Caco-2 (cell line): ENCODE results near the gene MPPED1. TPM values are rescaled to one million over a fixed set of nuclear protein-coding genes. Genes with fewer than 3 reads are reported as not detected.

ENCODE experiments used
- BruUV-seq: library from RNA; stranded (reverse); fragments of 400-500 nt; replicated peaks from 2 replicates; lab custom pipeline; 2021; lab: Mats Ljungman, UMichigan
- CTCF ChIA-PET: fragments of 300-600 bp; sonication (Branson Sonifier 250); formaldehyde crosslinking; loops from one replicate; lab custom pipeline; 2022; ENCODE audit warnings: antibody characterized with exemption; lab: Charles Lee
- POLR2A ChIA-PET: fragments of 300-600 bp; sonication (Branson Sonifier 250); formaldehyde crosslinking; loops from one replicate; lab custom pipeline; 2022; ENCODE audit warnings: antibody characterized with exemption; lab: Charles Lee
- DNase-seq, 2 experiments: peaks; one replicate each; pipeline versions ENCODE4 v3.0.0 to v3.0.0-alpha.2; 2020 to 2022
- H3K27me3 ChIP-seq: replicated peaks from 2 replicates; pipeline ENCODE4 v1.6.0; 2011; ENCODE audit warnings: low read length; ENCODE audit not compliant: control insufficient read depth, insufficient read depth
- H3K36me3 ChIP-seq: 2 replicates; pipeline ENCODE4 v1.5.1; 2011; ENCODE audit warnings: low read length; ENCODE audit not compliant: control insufficient read depth, insufficient read depth
- H3K4me1 ChIP-seq: fragments of 250-450 bp; sonication (Bioruptor Pico); 2 replicates; pipeline ENCODE4 v1.5.1; 2020; ENCODE audit warnings: mild to moderate bottlenecking
- H3K4me3 ChIP-seq: 2 replicates; pipeline ENCODE4 v1.5.1; 2011; ENCODE audit warnings: low read depth, mild to moderate bottlenecking, control low read depth, low read length
- H3K9me3 ChIP-seq: fragments of 250-450 bp; sonication (Bioruptor Pico); 2 replicates; pipeline ENCODE4 v1.5.1; 2020; ENCODE audit warnings: mild to moderate bottlenecking, moderate library complexity
- H3K27ac Mint-ChIP-seq: one replicate; pipeline ENCODE4 v1.8.0; 2022; ENCODE audit warnings: mixed read lengths; ENCODE audit not compliant: unreplicated experiment
- H3K27me3 Mint-ChIP-seq: one replicate; pipeline ENCODE4 v1.8.0; 2022; ENCODE audit warnings: mixed read lengths; ENCODE audit not compliant: insufficient read depth, unreplicated experiment
- H3K36me3 Mint-ChIP-seq: one replicate; pipeline ENCODE4 v1.8.0; 2022; ENCODE audit warnings: mild to moderate bottlenecking, mixed read lengths; ENCODE audit not compliant: insufficient read depth, unreplicated experiment
- H3K4me1 Mint-ChIP-seq: one replicate; pipeline ENCODE4 v1.8.0; 2022; ENCODE audit warnings: low read depth, mixed read lengths; ENCODE audit not compliant: unreplicated experiment
- H3K4me3 Mint-ChIP-seq: one replicate; pipeline ENCODE4 v1.8.0; 2022; ENCODE audit warnings: mild to moderate bottlenecking, moderate library complexity, mixed read lengths; ENCODE audit not compliant: unreplicated experiment
- H3K9me3 Mint-ChIP-seq: one replicate; pipeline ENCODE4 v1.8.0; 2022; ENCODE audit warnings: mixed read lengths; ENCODE audit not compliant: unreplicated experiment
- CTCF ChIP-seq, 2 experiments: fragments of 200-600 bp in 1 of 2; IDR thresholded peaks; 1 replicate in 1 of 2; 2 replicates in 1 of 2; pipeline versions ENCODE4 v1.5.1 to v1.8.0; 2011 to 2022; ENCODE audit warnings: antibody characterized with exemption in 1 of 2, control low read depth in 1 of 2, inconsistent platforms in 1 of 2, low read depth in 1 of 2, low read length in 1 of 2, mild to moderate bottlenecking in 1 of 2, moderate library complexity in 1 of 2; ENCODE audit not compliant: insufficient read depth in 1 of 2, severe bottlenecking in 1 of 2, unreplicated experiment in 1 of 2
- intact Hi-C: fragments of 100-400 bp; cut with micrococcal nuclease; formaldehyde crosslinking; loops from one replicate; pipeline ENCODE4 v1.10.0; 2022; ENCODE audit not compliant: unreplicated experiment
- total RNA-seq: library from RNA; stranded (reverse); gene quantifications from 2 replicates; pipeline ENCODE4 v1.2.3, GENCODE V29; 2022

Gene MPPED1
- total RNA-seq, 1 experiment from 2014 or later = not detected

DNA sequence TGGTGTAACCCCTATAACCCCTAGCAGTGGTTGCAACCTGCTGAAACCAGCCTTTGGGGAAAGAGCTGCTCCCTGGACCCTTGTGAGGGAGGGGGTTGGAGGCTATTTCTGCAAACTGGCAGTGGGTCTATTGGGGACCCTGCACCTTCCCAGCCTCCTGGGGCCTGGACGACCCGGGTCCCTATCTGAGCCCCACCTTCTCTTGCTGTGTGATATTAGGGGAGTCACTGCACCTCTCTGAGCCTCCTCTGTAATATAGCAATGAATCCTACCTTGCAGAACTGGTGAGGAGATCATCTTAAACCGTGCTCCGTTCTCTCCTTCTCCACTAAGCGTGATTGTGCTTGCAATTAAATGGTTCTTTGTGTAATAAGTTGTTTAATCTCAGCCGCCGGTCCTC lies 24.0 kb upstream of the MPPED1 start:
- Mint-ChIP-seq H3K27me3 (peaks cover 10% of the 10 kb centered on the region), H3K4me1 (peaks cover 6% of the 10 kb centered on the region), H3K36me3 (no peaks in the 10 kb centered on the region), H3K4me3 (no peak overlapping the region), H3K9me3 (no peaks in the 10 kb centered on the region), H3K27ac (no peak overlapping the region)
- no peaks in the 10 kb centered on the region for H3K36me3 ChIP-seq
- H3K4me1 ChIP-seq = 0 out of 2 replicates have a peak, but pooled peaks cover 4% of the 10 kb centered on the region
- TF ChIP-seq CTCF (IDR thresholded peaks at IDR 0.05; ENCODE audit: insufficient read depth in 1 of 2, low read depth in 1 of 2, low read length in 1 of 2, severe bottlenecking in 1 of 2, unreplicated experiment in 1 of 2) = no peak
- intact Hi-C loops = loop anchor here (10.0 kb wide), 1 partner anchor 437 kb away; no protein-coding TSS in a partner anchor
- ChIA-PET CTCF (no interaction called here), POLR2A (no interaction called here)
- DNase-seq = no peak
- BruUV-seq = no TSS peak
- H3K4me3 ChIP-seq = no peak overlapping the region
- H3K9me3 ChIP-seq = no peaks in the 10 kb centered on the region
- no peaks in the 10 kb centered on the region for H3K27me3 ChIP-seq

DNA sequence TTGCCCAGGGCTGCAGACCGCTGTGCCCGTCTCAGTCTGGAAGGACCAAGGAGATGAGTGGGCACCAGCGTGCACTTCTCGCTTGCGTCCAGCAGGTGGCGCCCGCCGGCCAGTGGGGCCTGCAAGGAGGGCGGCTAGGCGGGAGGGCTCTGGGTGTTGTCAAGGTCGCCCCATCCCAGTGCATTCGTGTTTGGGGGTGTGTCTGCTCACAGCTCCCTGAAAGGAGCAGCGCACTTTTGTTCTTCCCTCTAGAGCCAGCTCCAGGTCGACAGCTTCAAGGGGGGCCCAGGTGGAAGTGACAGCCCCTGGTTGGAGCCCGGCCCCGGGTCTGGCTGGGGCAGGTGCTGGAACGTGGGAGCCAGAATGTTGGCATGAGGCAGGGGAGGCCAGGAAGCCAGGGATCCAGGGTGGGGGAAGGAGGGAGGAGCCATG lies 23.4 kb upstream of the MPPED1 start:
- no peaks in the 10 kb centered on the region for H3K36me3 Mint-ChIP-seq
- Histone ChIP-seq H3K4me3 (no peak overlapping the region), H3K27me3 (no peaks in the 10 kb centered on the region), H3K4me1 (0 out of 2 replicates have a peak, but pooled peaks cover 4% of the 10 kb centered on the region), H3K36me3 (no peaks in the 10 kb centered on the region), H3K9me3 (no peaks in the 10 kb centered on the region)
- H3K27ac Mint-ChIP-seq = no peak overlapping the region
- H3K4me1 Mint-ChIP-seq = peaks cover 7% of the 10 kb centered on the region
- no peaks in the 10 kb centered on the region for H3K9me3 Mint-ChIP-seq
- TF ChIP-seq CTCF (IDR thresholded peaks at IDR 0.05; ENCODE audit: insufficient read depth in 1 of 2, low read depth in 1 of 2, low read length in 1 of 2, severe bottlenecking in 1 of 2, unreplicated experiment in 1 of 2) = peak; percentile 95 to 96
- H3K4me3 Mint-ChIP-seq = no peak overlapping the region
- peaks cover 10% of the 10 kb centered on the region for H3K27me3 Mint-ChIP-seq
- BruUV-seq = no TSS peak
- ChIA-PET POLR2A (no interaction called here), CTCF (no interaction called here)
- intact Hi-C loops = loop anchor here (10.0 kb wide), 1 partner anchor 436 kb away; no protein-coding TSS in a partner anchor
- DNase-seq = peak; percentile 69 to 84

GRCh38 chr22:43389227-43389836 lies 22.5 kb upstream of the MPPED1 start:
- POLR2A ChIA-PET = no interaction called here
- DNase-seq = no peak
- Mint-ChIP-seq H3K4me3 (no peak overlapping the region), H3K4me1 (peaks cover 7% of the 10 kb centered on the region), H3K9me3 (no peaks in the 10 kb centered on the region), H3K36me3 (no peaks in the 10 kb centered on the region), H3K27me3 (peaks cover 7% of the 10 kb centered on the region), H3K27ac (no peak overlapping the region)
- H3K4me3 ChIP-seq = no peak overlapping the region
- no peak for TF ChIP-seq CTCF (IDR thresholded peaks at IDR 0.05; ENCODE audit: insufficient read depth in 1 of 2, low read depth in 1 of 2, low read length in 1 of 2, severe bottlenecking in 1 of 2, unreplicated experiment in 1 of 2)
- no TSS peak for BruUV-seq
- intact Hi-C loops = loop anchor here (10.0 kb wide), 1 partner anchor 435 kb away; no protein-coding TSS in a partner anchor
- 0 out of 2 replicates have a peak, but pooled peaks cover 4% of the 10 kb centered on the region for H3K4me1 ChIP-seq
- no peaks in the 10 kb centered on the region for H3K9me3 ChIP-seq
- CTCF ChIA-PET = interaction anchor here (0.8 kb wide), 1 partner anchor 15 kb away, joined by 3 read pairs; no protein-coding TSS in a partner anchor
- H3K27me3 ChIP-seq = no peaks in the 10 kb centered on the region
- H3K36me3 ChIP-seq = no peaks in the 10 kb centered on the region
